Spleen (tissue), 11 donors: ENCODE data around the gene IL17C. TPM values are rescaled to one million over a fixed set of nuclear protein-coding genes. Genes with fewer than 3 reads are reported as not detected.
A peak's percentile ranks its signal among the peaks of the same experiment; 100 is the strongest.

Experiments
- DNase-seq: peaks from one replicate; pipeline ENCODE4 v3.0.0-alpha.2; 2020
- H3K27ac ChIP-seq, 8 donors: fragments of 200-600 bp; sonication (generic) in 7 of 8; 1 replicate in 4 of 8; 2 replicates in 4 of 8; pipeline versions ENCODE4 v1.5.0 to v1.8.0; 2016 to 2021; ENCODE audit warnings: inconsistent platforms in 4 of 8, mild to moderate bottlenecking in 4 of 8, moderate library complexity in 1 of 8
- H3K27me3 ChIP-seq, 7 donors: fragments of 200-600 bp; sonication (generic) in 6 of 7; replicated peaks in 1 of 7; 1 replicate in 4 of 7; 2 replicates in 3 of 7; pipeline versions ENCODE4 v1.5.0 to v1.8.0; 2016 to 2021; ENCODE audit warnings: inconsistent platforms in 3 of 7, mild to moderate bottlenecking in 1 of 7
- H3K36me3 ChIP-seq, 6 donors: fragments of 200-600 bp; sonication (generic) in 5 of 6; 1 replicate in 4 of 6; 2 replicates in 2 of 6; pipeline versions ENCODE4 v1.5.0 to v1.8.0; 2016 to 2021; ENCODE audit warnings: inconsistent platforms in 2 of 6
- H3K4me1 ChIP-seq, 6 donors: fragments of 200-600 bp; sonication (generic) in 5 of 6; 1 replicate in 3 of 6; 2 replicates in 3 of 6; pipeline versions ENCODE4 v1.5.0 to v1.8.0; 2016 to 2021; ENCODE audit warnings: inconsistent platforms in 3 of 6
- H3K4me3 ChIP-seq, 8 donors: fragments of 200-600 bp; sonication (generic) in 7 of 8; 1 replicate in 4 of 8; 2 replicates in 4 of 8; pipeline versions ENCODE4 v1.5.0 to v1.8.0; 2016 to 2021; ENCODE audit warnings: inconsistent platforms in 4 of 8, mild to moderate bottlenecking in 4 of 8, moderate library complexity in 2 of 8
- H3K9me3 ChIP-seq, 8 donors: fragments of 200-600 bp; sonication (generic) in 7 of 8; 1 replicate in 4 of 8; 2 replicates in 4 of 8; pipeline versions ENCODE4 v1.5.0 to v1.8.0; 2016 to 2021; ENCODE audit warnings: inconsistent platforms in 4 of 8
- CTCF ChIP-seq, 11 experiments: fragments of 200-600 bp in 7 of 11; fragments of 450-650 bp in 4 of 11; sonication (generic) in 4 of 11; IDR thresholded peaks in 8 of 11; conservative IDR thresholded peaks in 3 of 11; 1 replicate in 7 of 11; 2 replicates in 4 of 11; pipeline versions ENCODE4 v1.4.0 to v1.8.0; 2016 to 2021; ENCODE audit warnings: antibody characterized with exemption in 11 of 11, inconsistent platforms in 4 of 11, mild to moderate bottlenecking in 1 of 11
- POLR2A ChIP-seq, 3 donors: fragments of 450-650 bp; IDR thresholded peaks; one replicate each; pipeline ENCODE4 v1.5.1; 2017; ENCODE audit warnings: antibody characterized with exemption in 3 of 3, mild to moderate bottlenecking in 1 of 3
- POLR2AphosphoS5 ChIP-seq, 3 donors: sonication (generic); formaldehyde crosslinking; IDR thresholded peaks; one replicate each; pipeline ENCODE4 v1.5.1; 2017; ENCODE audit warnings: antibody characterized with exemption in 3 of 3
- WGBS, 5 donors: extraction: QIAGEN DNeasy Blood & Tissue Kit in 3 of 5; methylation state at CpG; one replicate each; pipeline versions ENCODE4 v1.1.5 to v1.1.7; 2013 to 2018; 5-methylcytosine and 5-hydroxymethylcytosine counted together
- intact Hi-C: fragments of 100-400 bp; cut with DNase I; formaldehyde crosslinking; loops from one replicate; pipeline ENCODE4 v1.15.0; 2023; ENCODE audit warnings: low total_unique reads
- polyA plus RNA-seq, 3 donors: library from polyadenylated mRNA; stranded (reverse); fragments of 200-250 nt; gene quantifications; one replicate each; pipeline ENCODE4 v1.2.1, GENCODE V29; 2013
- total RNA-seq, 7 donors: library from RNA; depleted of rRNA in 3 of 7; stranded (reverse); fragments of >200 nt in 3 of 7; fragmentation: NEBNext Ultra II Directional in 4 of 7; extraction: Animal tissue kit (Norgen Biotek cat#: 25700) in 4 of 7; gene quantifications; one replicate each; pipeline versions ENCODE4 v1.1.0 to v1.2.1, GENCODE V29; 2016 to 2021
- donor health status: healthy with polysubstance abuse.
- donor health status: DM: no; HTN: no; CAD: no; lungs with moderate emphysema.
- donor health status: DM: no; HTN: no; CAD: no.
- donor health status: Bipolar disorder and iron deficiency.
- donor health status: healthy.
- donor health status: DM: no; HTN: no; CAD: no.
- donor health status: DM: yes; HTN: yes; CAD: no.

IL17C gene
- total and polyA plus RNA-seq, 10 donors: 0.39 to 1.2 (median 0.64) TPM; not detected in 5

- WGBS, 5 donors: 50 to 54% (median 52%) methylated on average over 12 to 17 of the region's 17 CpGs
- peak; percentile 81 for DNase-seq
- H3K27ac ChIP-seq: peak overlapping the region in 2 of 8 donors; percentile 10 to 17
Measured at GRCh38 chr16:88640498-88641247, 2.3 kb downstream of the IL17C start.

GRCh38 chr16:88642881-88643643 is 4.7 kb downstream of the IL17C start:
- 86 to 91% (median 88%) methylated on average over 29 to 58 of the region's 58 CpGs for WGBS, 5 donors
- Histone ChIP-seq H3K9me3 (no peaks in the 10 kb centered on the region), H3K27me3 (peaks cover 0 to 31% (median 29%) of the 10 kb centered on the region in 7 donors), H3K27ac (no peak overlapping the region), H3K36me3 (peaks cover 0 to 62% (median 41%) of the 10 kb centered on the region in 6 donors), H3K4me1 (peaks cover 8 to 97% (median 61%) of the 10 kb centered on the region in 6 donors), H3K4me3 (no peak overlapping the region)
- no peak for TF ChIP-seq CTCF (IDR thresholded peaks at IDR 0.05 in 8 of 11, conservative IDR thresholded peaks at IDR 0.05 in 3 of 11)
- TF ChIP-seq POLR2A (IDR thresholded peaks at IDR 0.05): no peak
- peak; percentile 51 to 73 (median 52) for TF ChIP-seq POLR2AphosphoS5 (IDR thresholded peaks at IDR 0.05)
- intact Hi-C loops: no loop called here
- peak; percentile 82 for DNase-seq

More at GRCh38 chr16:88640498-88641247, 2.3 kb downstream of the IL17C start:
- Histone ChIP-seq H3K4me3 (no peak overlapping the region), H3K36me3 (peaks cover 0 to 38% (median 30%) of the 10 kb centered on the region in 6 donors), H3K9me3 (no peaks in the 10 kb centered on the region), H3K27me3 (peaks cover 0 to 48% (median 35%) of the 10 kb centered on the region in 7 donors), H3K4me1 (peaks cover 0 to 96% (median 48%) of the 10 kb centered on the region in 6 donors)
- intact Hi-C loops: no loop called here
- TF ChIP-seq POLR2AphosphoS5 (IDR thresholded peaks at IDR 0.05): peak; percentile 73 to 83 (median 76)
- TF ChIP-seq POLR2A (IDR thresholded peaks at IDR 0.05): no peak

- Histone ChIP-seq H3K9me3 (no peaks in the 10 kb centered on the region), H3K4me3 (no peak overlapping the region), H3K36me3 (peaks cover 0 to 67% (median 42%) of the 10 kb centered on the region in 6 donors), H3K27me3 (peaks cover 0 to 26% (median 24%) of the 10 kb centered on the region in 7 donors), H3K4me1 (peaks cover 10 to 97% (median 61%) of the 10 kb centered on the region in 6 donors), H3K27ac (no peak overlapping the region)
- intact Hi-C loops: no loop called here
- TF ChIP-seq CTCF (IDR thresholded peaks at IDR 0.05 in 8 of 11, conservative IDR thresholded peaks at IDR 0.05 in 3 of 11): no peak
- TF ChIP-seq POLR2A (IDR thresholded peaks at IDR 0.05): no peak
- no peak for TF ChIP-seq POLR2AphosphoS5 (IDR thresholded peaks at IDR 0.05)
- DNase-seq: no peak
- WGBS, 5 donors: 74 to 89% (median 87%) methylated on average over 3 to 9 of the region's 9 CpGs; no CpG with 5 or more reads in 1 of the 5 donors
Measured at GRCh38 chr16:88643644-88643932, 5.2 kb downstream of the IL17C start.

GRCh38 chr16:88645455-88645854 is 7.1 kb downstream of the IL17C start:
- H3K9me3 ChIP-seq: no peaks in the 10 kb centered on the region
- peaks cover 0 to 8% (median 5%) of the 10 kb centered on the region in 7 donors for H3K27me3 ChIP-seq
- intact Hi-C loops: no loop called here
- H3K27ac ChIP-seq: no peak overlapping the region
- WGBS, 5 donors: 91 to 96% (median 94%) methylated on average over 16 of the region's 16 CpGs
- peaks cover 0 to 81% (median 48%) of the 10 kb centered on the region in 6 donors for H3K36me3 ChIP-seq
- no peak for DNase-seq
- H3K4me1 ChIP-seq: peaks cover 20 to 97% (median 60%) of the 10 kb centered on the region in 6 donors
- H3K4me3 ChIP-seq: no peak overlapping the region
- TF ChIP-seq CTCF (IDR thresholded peaks at IDR 0.05 in 8 of 11, conservative IDR thresholded peaks at IDR 0.05 in 3 of 11) (no peak), POLR2AphosphoS5 (IDR thresholded peaks at IDR 0.05) (peak in 1 of 3 donors; percentile 12), POLR2A (IDR thresholded peaks at IDR 0.05) (no peak)
